Smooth muscle cell (in vitro differentiated cells): ENCODE results near the gene CDH3. TPM values are rescaled to one million over a fixed set of nuclear protein-coding genes. Genes with fewer than 3 reads are reported as not detected.
A peak's percentile ranks its signal among the peaks of the same experiment; 100 is the strongest.

ENCODE experiments used
- DNase-seq: peaks from one replicate; lab custom pipeline; 2025; ENCODE audit not compliant: unreplicated experiment; lab: John Stamatoyannopoulos, UW
- H2AFZ ChIP-seq: fragments of 200-600 bp; sonication (generic); 2 replicates; pipeline ENCODE4 v1.6.0; 2016; ENCODE audit warnings: antibody characterized with exemption, low read depth, mild to moderate bottlenecking
- H3F3A ChIP-seq: fragments of 200-600 bp; sonication (generic); 2 replicates; pipeline ENCODE4 v1.6.0; 2017; ENCODE audit warnings: antibody characterized with exemption, low read depth
- H3K27ac ChIP-seq: fragments of 200-600 bp; sonication (generic); 2 replicates; pipeline ENCODE4 v1.5.1; 2016; ENCODE audit warnings: low read depth, mild to moderate bottlenecking
- H3K27me3 ChIP-seq: fragments of 200-600 bp; sonication (generic); 2 replicates; pipeline ENCODE4 v1.6.1; 2016; ENCODE audit warnings: low read depth, mild to moderate bottlenecking
- H3K36me3 ChIP-seq: fragments of 200-600 bp; sonication (generic); 2 replicates; pipeline ENCODE4 v1.5.1; 2016; ENCODE audit warnings: low read depth
- H3K4me1 ChIP-seq: fragments of 200-600 bp; sonication (generic); 2 replicates; pipeline ENCODE4 v1.5.1; 2016; ENCODE audit warnings: low read depth
- H3K4me2 ChIP-seq: fragments of 200-600 bp; sonication (generic); 2 replicates; pipeline ENCODE4 v1.6.0; 2016; ENCODE audit warnings: mild to moderate bottlenecking
- H3K4me3 ChIP-seq: fragments of 200-600 bp; sonication (generic); 2 replicates; pipeline ENCODE4 v1.5.1; 2016; ENCODE audit warnings: mild to moderate bottlenecking
- H3K79me2 ChIP-seq: fragments of 200-600 bp; sonication (generic); 2 replicates; pipeline ENCODE4 v1.6.0; 2016; ENCODE audit warnings: low read depth, mild to moderate bottlenecking
- H3K9ac ChIP-seq: fragments of 200-600 bp; sonication (generic); 2 replicates; pipeline ENCODE4 v1.6.0; 2016; ENCODE audit warnings: low read depth
- H3K9me3 ChIP-seq: fragments of 200-600 bp; sonication (generic); replicated peaks from 2 replicates; pipeline ENCODE4 v1.5.1; 2016; ENCODE audit warnings: low read depth
- H4K20me1 ChIP-seq: fragments of 200-600 bp; sonication (generic); 2 replicates; pipeline ENCODE4 v1.6.0; 2016; ENCODE audit warnings: low read depth
- CTCF ChIP-seq: fragments of 200-600 bp; sonication (generic); IDR thresholded peaks from 2 replicates; pipeline ENCODE4 v1.5.1; 2017; ENCODE audit warnings: borderline replicate concordance, mild to moderate bottlenecking, antibody characterized with exemption; ENCODE audit not compliant: insufficient read depth, poor library complexity, severe bottlenecking
- WGBS: methylation state at CpG from one replicate; pipeline ENCODE4 v1.1.7; 2016; ENCODE audit warnings: low lambda C conversion rate; 5-methylcytosine and 5-hydroxymethylcytosine counted together
- polyA plus RNA-seq: library from polyadenylated mRNA; unstranded; fragments of >200 nt; fragmentation: Nextera tagmentation; extraction: Ambion mirVana; gene quantifications from 2 replicates; pipeline ENCODE4 v1.2.1, GENCODE V29; 2016
- total RNA-seq: library from RNA; depleted of rRNA; stranded (reverse); fragments of >200 nt; gene quantifications from 2 replicates; pipeline ENCODE4 v1.2.3, GENCODE V29; 2014

The CDH3 gene
- total and polyA plus RNA-seq, 2 experiments from 2014 or later: 18.9 to 78.2 TPM

DNA sequence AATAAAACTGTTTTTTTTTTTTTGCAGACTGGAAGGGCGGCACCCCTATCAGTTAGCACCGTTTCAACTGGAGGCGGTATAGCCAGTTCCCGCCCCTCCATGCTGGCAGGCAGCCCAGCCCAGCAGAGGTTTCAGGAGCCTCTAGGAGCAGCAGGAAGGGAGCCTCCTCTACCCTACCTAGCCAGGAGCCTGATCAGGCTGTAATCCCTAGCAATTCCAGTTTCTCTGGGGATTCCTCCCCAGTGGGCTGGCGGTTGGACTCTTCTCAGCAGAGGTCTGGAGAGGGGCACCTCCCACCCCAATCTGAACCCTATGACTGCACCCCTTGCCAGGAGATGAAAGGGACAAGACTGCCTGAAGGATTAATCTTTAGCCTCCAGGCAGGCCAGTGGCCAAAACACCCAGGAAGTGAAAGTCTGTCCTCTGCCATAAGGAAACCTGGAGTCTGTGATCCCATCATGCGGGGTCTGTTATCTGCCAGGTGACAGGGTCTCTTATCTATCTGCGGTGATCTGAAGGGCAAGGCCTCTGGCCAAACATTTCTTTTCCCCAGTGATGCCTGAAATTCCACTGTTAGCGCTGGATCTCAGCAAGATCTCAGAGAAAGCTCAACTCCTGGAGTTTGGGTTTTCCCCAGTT, 87.1 kb downstream of the CDH3 start:
- Histone ChIP-seq H3K9me3 (no peaks in the 10 kb centered on the region), H3K79me2 (no peaks in the 10 kb centered on the region), H3F3A (no peaks in the 10 kb centered on the region), H3K27me3 (peaks cover 32% of the 10 kb centered on the region), H2AFZ (no peak overlapping the region), H3K9ac (no peak overlapping the region), H3K4me1 (peaks cover 7% of the 10 kb centered on the region), H3K36me3 (no peaks in the 10 kb centered on the region), H4K20me1 (no peaks in the 10 kb centered on the region), H3K27ac (peak overlapping the region; percentile 32), H3K4me2 (no peak overlapping the region), H3K4me3 (no peak overlapping the region)
- DNase-seq: no peak
- WGBS: 18% methylated on average over 8 of the region's 8 CpGs
- TF ChIP-seq CTCF: no peak

GRCh38 chr16:68732741-68733399, 87.8 kb downstream of the CDH3 start:
- H3K4me3 ChIP-seq: no peak overlapping the region
- peaks cover 39% of the 10 kb centered on the region for H3K27me3 ChIP-seq
- H3K9me3 ChIP-seq: no peaks in the 10 kb centered on the region
- H3K36me3 ChIP-seq: no peaks in the 10 kb centered on the region
- H3K9ac ChIP-seq: no peak overlapping the region
- no peak for DNase-seq
- no peak overlapping the region for H3K4me2 ChIP-seq
- H3K27ac ChIP-seq: peak overlapping the region; percentile 32
- 27% methylated on average over 4 of the region's 4 CpGs for WGBS
- no peak for TF ChIP-seq CTCF
- peaks cover 14% of the 10 kb centered on the region for H3K4me1 ChIP-seq
- no peaks in the 10 kb centered on the region for H3K79me2 ChIP-seq
- H2AFZ ChIP-seq: no peak overlapping the region
- H3F3A ChIP-seq: no peaks in the 10 kb centered on the region
- no peaks in the 10 kb centered on the region for H4K20me1 ChIP-seq

DNA sequence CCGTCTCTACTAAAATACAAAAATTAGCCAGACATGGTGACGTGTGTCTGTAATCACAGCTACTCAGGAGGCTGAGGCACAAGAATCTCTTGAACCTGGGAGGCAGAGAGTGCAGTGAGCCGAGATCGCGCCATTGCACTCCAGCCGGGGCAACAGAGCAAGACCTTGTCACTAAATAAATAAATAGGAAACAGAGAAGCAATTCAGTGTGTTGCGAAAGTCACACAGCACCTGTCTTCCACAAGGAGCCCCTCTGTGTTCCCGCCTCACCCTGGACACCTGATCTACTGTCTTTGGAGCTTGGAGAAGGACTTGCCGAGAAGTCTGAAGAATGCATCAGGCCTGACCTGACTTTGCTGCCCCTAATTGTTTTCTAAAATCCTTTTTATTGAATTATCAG, 88.5 kb downstream of the CDH3 start:
- H3K27ac ChIP-seq: no peak overlapping the region
- TF ChIP-seq CTCF: no peak
- H3K9me3 ChIP-seq: no peaks in the 10 kb centered on the region
- H3K36me3 ChIP-seq: no peaks in the 10 kb centered on the region
- no peak overlapping the region for H2AFZ ChIP-seq
- no peaks in the 10 kb centered on the region for H4K20me1 ChIP-seq
- H3K4me2 ChIP-seq: no peak overlapping the region
- no peaks in the 10 kb centered on the region for H3F3A ChIP-seq
- H3K9ac ChIP-seq: no peak overlapping the region
- no peaks in the 10 kb centered on the region for H3K79me2 ChIP-seq
- no peak for DNase-seq
- peaks cover 46% of the 10 kb centered on the region for H3K27me3 ChIP-seq
- H3K4me3 ChIP-seq: no peak overlapping the region
- WGBS: 93% methylated on average over 9 of the region's 9 CpGs
- peaks cover 17% of the 10 kb centered on the region for H3K4me1 ChIP-seq
